ENCODE data around the gene TSPAN10. TPM values are rescaled to one million over a fixed set of nuclear protein-coding genes. Genes with fewer than 3 reads are reported as not detected.
A peak's percentile ranks its signal among the peaks of the same experiment; 100 is the strongest.

TSPAN10 gene
- total RNA-seq, 1 donor from 2014 or later, result 2.9 TPM

DNA sequence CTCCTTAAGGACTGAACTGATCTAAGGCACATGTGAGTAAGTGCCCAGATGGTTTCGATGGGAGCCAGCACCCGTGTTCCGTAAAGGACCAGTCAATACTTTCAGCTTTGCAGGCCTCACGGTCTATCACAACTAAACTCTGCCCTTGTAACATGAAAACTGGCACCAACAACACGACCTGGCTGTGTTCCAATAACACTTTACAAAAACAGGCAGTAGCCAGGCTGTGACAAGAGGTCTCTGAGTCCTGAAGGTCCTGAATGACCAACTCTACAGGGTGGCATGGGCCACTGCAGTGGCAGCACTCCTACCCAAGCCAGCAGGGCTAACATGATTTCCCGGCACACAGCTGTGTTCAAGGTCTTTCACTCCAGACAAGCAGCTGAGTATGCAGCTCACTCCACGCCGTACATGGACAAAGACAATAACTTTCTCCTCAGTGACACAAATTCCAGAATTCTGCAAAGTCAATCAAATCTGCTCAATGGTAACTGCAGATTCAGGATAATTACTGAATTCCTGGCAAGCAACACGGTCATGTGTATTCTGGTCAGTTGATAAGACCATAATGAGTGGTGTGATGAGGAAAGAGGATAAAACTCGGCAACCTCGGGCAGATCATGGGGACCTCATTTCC, 15.4 kb upstream of the TSPAN10 start:
- no peak for DNase-seq (ENCODE audit: low spot score in 2 of 2, unreplicated experiment in 2 of 2)
- TF ChIP-seq, protein P1, sequence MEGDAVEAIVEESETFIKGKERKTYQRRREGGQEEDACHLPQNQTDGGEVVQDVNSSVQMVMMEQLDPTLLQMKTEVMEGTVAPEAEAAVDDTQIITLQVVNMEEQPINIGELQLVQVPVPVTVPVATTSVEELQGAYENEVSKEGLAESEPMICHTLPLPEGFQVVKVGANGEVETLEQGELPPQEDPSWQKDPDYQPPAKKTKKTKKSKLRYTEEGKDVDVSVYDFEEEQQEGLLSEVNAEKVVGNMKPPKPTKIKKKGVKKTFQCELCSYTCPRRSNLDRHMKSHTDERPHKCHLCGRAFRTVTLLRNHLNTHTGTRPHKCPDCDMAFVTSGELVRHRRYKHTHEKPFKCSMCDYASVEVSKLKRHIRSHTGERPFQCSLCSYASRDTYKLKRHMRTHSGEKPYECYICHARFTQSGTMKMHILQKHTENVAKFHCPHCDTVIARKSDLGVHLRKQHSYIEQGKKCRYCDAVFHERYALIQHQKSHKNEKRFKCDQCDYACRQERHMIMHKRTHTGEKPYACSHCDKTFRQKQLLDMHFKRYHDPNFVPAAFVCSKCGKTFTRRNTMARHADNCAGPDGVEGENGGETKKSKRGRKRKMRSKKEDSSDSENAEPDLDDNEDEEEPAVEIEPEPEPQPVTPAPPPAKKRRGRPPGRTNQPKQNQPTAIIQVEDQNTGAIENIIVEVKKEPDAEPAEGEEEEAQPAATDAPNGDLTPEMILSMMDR (IDR thresholded peaks at IDR 0.05; ENCODE audit: unreplicated experiment), result no peak
- Mint-ChIP-seq H3K9me3 (peaks cover 17% of the 10 kb centered on the region), H3K4me1 (no peaks in the 10 kb centered on the region), H3K27me3 (ENCODE audit: low read depth) (no peaks in the 10 kb centered on the region), H3K36me3 (peaks cover 54% of the 10 kb centered on the region), H3K27ac (no peak overlapping the region), H3K4me3 (no peak overlapping the region)

DNA sequence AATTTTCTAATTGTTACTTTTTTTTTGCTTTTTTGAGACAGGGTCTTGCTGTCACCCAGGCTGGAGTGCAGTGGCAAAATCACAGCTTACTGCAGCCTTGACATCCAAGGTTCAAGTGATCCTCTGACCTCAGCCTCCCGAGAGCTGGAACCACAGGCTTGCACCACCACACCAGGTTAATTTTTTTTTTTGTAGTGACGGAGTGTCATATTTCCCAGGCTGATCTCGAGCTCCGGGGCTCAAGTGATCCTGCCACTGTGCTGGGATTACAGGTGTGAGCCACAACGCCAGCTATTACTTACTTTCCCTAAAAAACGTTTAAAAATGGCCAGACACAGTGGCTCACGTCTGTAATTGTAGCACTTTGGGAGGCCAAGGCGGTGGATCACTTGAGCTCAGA, 6.7 kb upstream of the TSPAN10 start:
- no peaks in the 10 kb centered on the region for H3K27me3 Mint-ChIP-seq (ENCODE audit: low read depth)
- TF ChIP-seq, protein P1 (IDR thresholded peaks at IDR 0.05; ENCODE audit: unreplicated experiment), result no peak
- H3K27ac Mint-ChIP-seq, result no peak overlapping the region
- peaks cover 2% of the 10 kb centered on the region for H3K9me3 Mint-ChIP-seq
- DNase-seq (ENCODE audit: low spot score in 2 of 2, unreplicated experiment in 2 of 2), result no peak
- no peaks in the 10 kb centered on the region for H3K4me1 Mint-ChIP-seq
- H3K36me3 Mint-ChIP-seq, result peaks cover 25% of the 10 kb centered on the region
- no peak overlapping the region for H3K4me3 Mint-ChIP-seq

DNA sequence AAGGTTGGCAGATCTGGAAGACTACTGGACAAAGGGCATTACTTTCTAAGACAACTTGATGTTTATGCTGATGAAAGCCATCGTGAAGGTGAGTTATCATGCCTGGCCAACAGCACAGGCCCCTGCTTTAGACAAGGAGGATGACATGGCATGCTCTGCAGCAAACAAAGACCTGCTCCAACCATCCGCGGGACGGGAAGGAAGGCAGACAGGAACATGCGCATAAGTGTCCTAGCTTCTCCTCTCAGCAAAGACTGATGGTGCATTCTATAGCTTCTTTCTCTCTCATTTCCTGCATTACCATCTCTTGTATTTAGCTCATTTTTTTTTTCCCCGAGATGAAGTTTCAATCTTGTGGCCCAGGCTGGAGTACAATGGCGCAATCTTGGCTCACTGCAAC, 5.5 kb upstream of the TSPAN10 start:
- H3K9me3 Mint-ChIP-seq, result no peaks in the 10 kb centered on the region
- no peak overlapping the region for H3K4me3 Mint-ChIP-seq
- TF ChIP-seq, protein P1 (IDR thresholded peaks at IDR 0.05; ENCODE audit: unreplicated experiment), result no peak
- peaks cover 10% of the 10 kb centered on the region for H3K4me1 Mint-ChIP-seq
- no peak overlapping the region for H3K27ac Mint-ChIP-seq
- no peak for DNase-seq (ENCODE audit: low spot score in 2 of 2, unreplicated experiment in 2 of 2)
- H3K27me3 Mint-ChIP-seq (ENCODE audit: low read depth), result no peaks in the 10 kb centered on the region
- peaks cover 17% of the 10 kb centered on the region for H3K36me3 Mint-ChIP-seq

DNA sequence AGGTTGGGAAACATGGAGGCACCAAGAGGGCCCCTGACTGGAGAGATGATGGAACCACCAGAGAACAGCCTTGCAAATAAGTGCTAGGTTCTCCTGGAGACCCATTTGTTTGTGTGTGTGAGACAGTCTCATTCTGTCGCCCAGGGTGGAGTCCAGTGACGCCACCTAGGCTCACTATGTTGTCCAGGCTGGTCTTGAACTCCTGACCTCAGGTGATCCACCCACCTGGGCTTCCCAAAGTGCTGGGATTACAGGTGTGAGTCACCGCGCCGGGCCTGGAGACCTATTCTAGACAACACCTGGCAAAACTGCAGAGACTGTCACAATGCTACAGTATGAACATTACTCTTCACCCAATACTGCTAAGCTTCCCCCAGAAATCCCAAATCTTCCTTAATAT, 1.6 kb upstream of the TSPAN10 start:
- Mint-ChIP-seq H3K9me3 (no peaks in the 10 kb centered on the region), H3K27ac (peak overlapping the region; percentile 98), H3K4me1 (peaks cover 17% of the 10 kb centered on the region), H3K27me3 (ENCODE audit: low read depth) (no peaks in the 10 kb centered on the region), H3K4me3 (peak overlapping the region; percentile 91), H3K36me3 (peaks cover 6% of the 10 kb centered on the region)
- TF ChIP-seq, protein P1 (IDR thresholded peaks at IDR 0.05; ENCODE audit: unreplicated experiment), result no peak
- DNase-seq (ENCODE audit: low spot score in 2 of 2, unreplicated experiment in 2 of 2), result no peak

DNA sequence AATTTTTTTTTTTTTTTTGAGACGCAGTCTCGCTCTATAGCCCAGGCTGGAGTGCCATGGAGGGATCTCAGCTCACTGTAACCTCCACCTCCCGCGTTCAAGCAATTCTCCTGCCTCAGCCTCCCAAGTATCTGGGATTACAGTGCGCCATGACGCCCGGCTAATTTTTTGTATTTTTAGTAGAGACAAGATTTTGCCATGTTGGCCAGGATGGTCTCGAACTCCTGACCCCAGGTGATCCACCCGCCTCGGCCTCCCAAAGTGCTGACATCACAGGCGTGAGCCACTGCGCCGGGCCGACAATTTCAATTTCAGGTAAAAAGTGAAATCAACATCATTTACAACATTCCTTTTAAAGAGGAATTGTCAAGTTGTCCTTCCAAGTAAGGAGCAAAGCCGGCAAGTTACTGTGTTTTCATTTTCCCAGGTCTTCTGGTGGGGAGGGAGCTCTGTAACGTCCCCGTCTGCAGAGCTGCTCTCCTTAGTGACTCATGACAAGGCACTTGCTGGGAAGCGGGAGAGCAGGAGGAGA, 957 bp upstream of the TSPAN10 start:
- no peaks in the 10 kb centered on the region for H3K9me3 Mint-ChIP-seq
- H3K4me1 Mint-ChIP-seq, result peaks cover 17% of the 10 kb centered on the region
- peaks cover 6% of the 10 kb centered on the region for H3K36me3 Mint-ChIP-seq
- TF ChIP-seq, protein P1 (IDR thresholded peaks at IDR 0.05; ENCODE audit: unreplicated experiment), result no peak
- H3K27me3 Mint-ChIP-seq (ENCODE audit: low read depth), result no peaks in the 10 kb centered on the region
- no peak for DNase-seq (ENCODE audit: low spot score in 2 of 2, unreplicated experiment in 2 of 2)
- peak overlapping the region; percentile 91 for H3K4me3 Mint-ChIP-seq
- peak overlapping the region; percentile 98 for H3K27ac Mint-ChIP-seq

All from mesothelial cell of epicardium (in vitro differentiated cells).